Liver (tissue), 3 donors: ENCODE measurements around the gene EML1.

Source experiments
- ATF3 ChIP-seq: IDR thresholded peaks from 2 replicates; pipeline ENCODE4 v1.6.1; 2016; ENCODE audit warnings: antibody characterized with exemption
- FOXA1 ChIP-seq: IDR thresholded peaks from 2 replicates; pipeline ENCODE4 v1.6.1; 2016; ENCODE audit warnings: antibody characterized with exemption
- GABPA ChIP-seq, 2 donors: IDR thresholded peaks in 1 of 2; conservative IDR thresholded peaks in 1 of 2; 2 replicates each; pipeline ENCODE4 v1.6.1; 2016; ENCODE audit warnings: antibody characterized with exemption in 2 of 2, mild to moderate bottlenecking in 1 of 2, moderate library complexity in 1 of 2
- JUND ChIP-seq, 2 donors: IDR thresholded peaks; 2 replicates each; pipeline ENCODE4 v1.6.1; 2016; ENCODE audit warnings: antibody characterized with exemption in 2 of 2
- MAX ChIP-seq: IDR thresholded peaks from 2 replicates; pipeline ENCODE4 v1.6.1; 2016; ENCODE audit warnings: antibody characterized with exemption
- RAD21 ChIP-seq, 2 donors: IDR thresholded peaks; 2 replicates each; pipeline ENCODE4 v1.6.1; 2016; ENCODE audit warnings: antibody characterized with exemption in 2 of 2, mild to moderate bottlenecking in 2 of 2
- RXRA ChIP-seq, 2 donors: IDR thresholded peaks; 2 replicates each; pipeline ENCODE4 v1.6.1; 2017 to 2018; ENCODE audit warnings: antibody characterized with exemption in 2 of 2, mild to moderate bottlenecking in 1 of 2
- SP1 ChIP-seq: IDR thresholded peaks from 2 replicates; pipeline ENCODE4 v1.6.1; 2018; ENCODE audit warnings: antibody characterized with exemption, mild to moderate bottlenecking
- YY1 ChIP-seq: IDR thresholded peaks from 2 replicates; pipeline ENCODE4 v1.6.1; 2016; ENCODE audit warnings: antibody characterized with exemption, mild to moderate bottlenecking
- TF ChIP-seq, protein P1 (sequence below): fragments of 150-350 bp; IDR thresholded peaks from 2 replicates; pipeline ENCODE4 v1.5.1; 2017; ENCODE audit warnings: improper control_type of control experiment, low read depth, low read length; ENCODE audit not compliant: missing input control
- TF ChIP-seq, protein P2 (sequence below): IDR thresholded peaks from 2 replicates; pipeline ENCODE4 v1.6.1; 2016; ENCODE audit warnings: antibody characterized with exemption, mild to moderate bottlenecking
- donor health status: healthy.
- donor health status: healthy.

DNA sequence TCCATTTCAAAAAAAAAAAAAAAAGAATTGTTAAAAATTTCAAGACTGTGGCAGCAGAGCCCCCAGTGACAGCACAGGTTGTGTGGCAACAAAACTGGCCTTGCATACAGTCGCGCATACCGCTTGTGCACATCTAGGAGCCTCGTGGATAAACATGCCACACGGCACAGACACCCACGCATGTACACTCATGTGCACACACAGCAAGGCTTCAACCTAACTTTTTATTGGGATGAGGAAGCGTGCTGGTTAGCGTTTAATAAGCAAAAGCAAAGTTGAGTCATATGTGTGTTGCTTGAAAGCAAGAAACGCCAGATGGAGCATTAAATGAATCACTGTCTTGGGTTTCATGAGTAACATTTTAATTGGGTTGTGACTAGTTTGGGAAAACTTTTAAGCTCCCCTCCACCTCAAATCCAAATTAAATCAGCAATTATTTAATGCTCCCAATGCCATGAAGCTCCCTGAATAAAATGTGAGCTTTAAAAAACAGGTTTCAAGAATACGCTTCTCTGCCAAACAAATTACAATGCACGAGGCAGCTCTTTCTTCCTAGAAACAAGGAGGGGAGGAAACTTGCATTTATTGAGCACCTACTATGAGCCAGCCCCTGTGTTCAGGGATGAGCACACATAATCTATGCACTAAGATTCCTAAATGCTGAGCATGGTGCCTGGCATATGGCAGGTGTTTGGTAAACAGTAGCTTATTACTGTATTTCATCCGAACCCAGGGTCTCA, 35.7 kb upstream of the EML1 start:
- TF ChIP-seq, protein P1, sequence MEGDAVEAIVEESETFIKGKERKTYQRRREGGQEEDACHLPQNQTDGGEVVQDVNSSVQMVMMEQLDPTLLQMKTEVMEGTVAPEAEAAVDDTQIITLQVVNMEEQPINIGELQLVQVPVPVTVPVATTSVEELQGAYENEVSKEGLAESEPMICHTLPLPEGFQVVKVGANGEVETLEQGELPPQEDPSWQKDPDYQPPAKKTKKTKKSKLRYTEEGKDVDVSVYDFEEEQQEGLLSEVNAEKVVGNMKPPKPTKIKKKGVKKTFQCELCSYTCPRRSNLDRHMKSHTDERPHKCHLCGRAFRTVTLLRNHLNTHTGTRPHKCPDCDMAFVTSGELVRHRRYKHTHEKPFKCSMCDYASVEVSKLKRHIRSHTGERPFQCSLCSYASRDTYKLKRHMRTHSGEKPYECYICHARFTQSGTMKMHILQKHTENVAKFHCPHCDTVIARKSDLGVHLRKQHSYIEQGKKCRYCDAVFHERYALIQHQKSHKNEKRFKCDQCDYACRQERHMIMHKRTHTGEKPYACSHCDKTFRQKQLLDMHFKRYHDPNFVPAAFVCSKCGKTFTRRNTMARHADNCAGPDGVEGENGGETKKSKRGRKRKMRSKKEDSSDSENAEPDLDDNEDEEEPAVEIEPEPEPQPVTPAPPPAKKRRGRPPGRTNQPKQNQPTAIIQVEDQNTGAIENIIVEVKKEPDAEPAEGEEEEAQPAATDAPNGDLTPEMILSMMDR = no peak
- TF ChIP-seq SP1 (no peak), ATF3 (no peak), RAD21 (IDR thresholded peaks at IDR 0.05) (no peak), JUND (IDR thresholded peaks at IDR 0.05) (no peak), GABPA (IDR thresholded peaks at IDR 0.05 in 1 of 2, conservative IDR thresholded peaks at IDR 0.05 in 1 of 2) (no peak), YY1 (no peak), FOXA1 (no peak), MAX (no peak), RXRA (IDR thresholded peaks at IDR 0.05) (no peak)
- TF ChIP-seq, protein P2, sequence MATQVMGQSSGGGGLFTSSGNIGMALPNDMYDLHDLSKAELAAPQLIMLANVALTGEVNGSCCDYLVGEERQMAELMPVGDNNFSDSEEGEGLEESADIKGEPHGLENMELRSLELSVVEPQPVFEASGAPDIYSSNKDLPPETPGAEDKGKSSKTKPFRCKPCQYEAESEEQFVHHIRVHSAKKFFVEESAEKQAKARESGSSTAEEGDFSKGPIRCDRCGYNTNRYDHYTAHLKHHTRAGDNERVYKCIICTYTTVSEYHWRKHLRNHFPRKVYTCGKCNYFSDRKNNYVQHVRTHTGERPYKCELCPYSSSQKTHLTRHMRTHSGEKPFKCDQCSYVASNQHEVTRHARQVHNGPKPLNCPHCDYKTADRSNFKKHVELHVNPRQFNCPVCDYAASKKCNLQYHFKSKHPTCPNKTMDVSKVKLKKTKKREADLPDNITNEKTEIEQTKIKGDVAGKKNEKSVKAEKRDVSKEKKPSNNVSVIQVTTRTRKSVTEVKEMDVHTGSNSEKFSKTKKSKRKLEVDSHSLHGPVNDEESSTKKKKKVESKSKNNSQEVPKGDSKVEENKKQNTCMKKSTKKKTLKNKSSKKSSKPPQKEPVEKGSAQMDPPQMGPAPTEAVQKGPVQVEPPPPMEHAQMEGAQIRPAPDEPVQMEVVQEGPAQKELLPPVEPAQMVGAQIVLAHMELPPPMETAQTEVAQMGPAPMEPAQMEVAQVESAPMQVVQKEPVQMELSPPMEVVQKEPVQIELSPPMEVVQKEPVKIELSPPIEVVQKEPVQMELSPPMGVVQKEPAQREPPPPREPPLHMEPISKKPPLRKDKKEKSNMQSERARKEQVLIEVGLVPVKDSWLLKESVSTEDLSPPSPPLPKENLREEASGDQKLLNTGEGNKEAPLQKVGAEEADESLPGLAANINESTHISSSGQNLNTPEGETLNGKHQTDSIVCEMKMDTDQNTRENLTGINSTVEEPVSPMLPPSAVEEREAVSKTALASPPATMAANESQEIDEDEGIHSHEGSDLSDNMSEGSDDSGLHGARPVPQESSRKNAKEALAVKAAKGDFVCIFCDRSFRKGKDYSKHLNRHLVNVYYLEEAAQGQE = no peak
